Upper lobe of left lung (tissue), 4 donors: ENCODE measurements around the gene LRP1B.

Source experiments
- POLR2A ChIP-seq, 4 donors: fragments of 450-650 bp; IDR thresholded peaks; one replicate each; pipeline ENCODE4 v1.5.1; 2016 to 2017; ENCODE audit warnings: antibody characterized with exemption in 4 of 4, mild to moderate bottlenecking in 2 of 4
- POLR2AphosphoS5 ChIP-seq, 2 donors: sonication (generic); formaldehyde crosslinking; IDR thresholded peaks; one replicate each; pipeline ENCODE4 v1.5.1; 2017; ENCODE audit warnings: antibody characterized with exemption in 2 of 2
- TF ChIP-seq, protein P1 (sequence below), 6 experiments: fragments of 450-650 bp in 4 of 6; fragments of 200-600 bp in 2 of 6; sonication (generic) in 2 of 6; IDR thresholded peaks; one replicate each; pipeline ENCODE4 v1.5.1; 2016 to 2019; ENCODE audit warnings: antibody characterized with exemption in 6 of 6

DNA sequence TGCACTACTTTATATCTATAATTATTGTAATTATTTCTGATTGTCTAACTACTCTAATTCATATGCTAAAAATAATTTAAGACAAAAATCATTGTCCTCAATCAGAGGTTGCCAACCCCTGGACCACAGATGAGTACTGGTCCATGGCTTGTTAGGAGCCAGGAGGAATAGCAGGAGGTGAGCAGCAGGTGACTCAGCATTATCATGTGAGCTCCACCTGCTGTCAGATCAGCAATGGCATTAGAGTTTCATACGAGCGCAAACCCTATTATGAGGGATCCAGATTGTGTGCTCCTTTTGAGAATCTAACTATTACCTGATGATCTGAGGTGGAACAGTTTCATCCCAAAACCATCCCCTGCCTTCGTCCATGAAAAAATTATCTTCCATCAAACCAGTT is 1434.4 kb downstream of the LRP1B start:
- TF ChIP-seq, protein P1, sequence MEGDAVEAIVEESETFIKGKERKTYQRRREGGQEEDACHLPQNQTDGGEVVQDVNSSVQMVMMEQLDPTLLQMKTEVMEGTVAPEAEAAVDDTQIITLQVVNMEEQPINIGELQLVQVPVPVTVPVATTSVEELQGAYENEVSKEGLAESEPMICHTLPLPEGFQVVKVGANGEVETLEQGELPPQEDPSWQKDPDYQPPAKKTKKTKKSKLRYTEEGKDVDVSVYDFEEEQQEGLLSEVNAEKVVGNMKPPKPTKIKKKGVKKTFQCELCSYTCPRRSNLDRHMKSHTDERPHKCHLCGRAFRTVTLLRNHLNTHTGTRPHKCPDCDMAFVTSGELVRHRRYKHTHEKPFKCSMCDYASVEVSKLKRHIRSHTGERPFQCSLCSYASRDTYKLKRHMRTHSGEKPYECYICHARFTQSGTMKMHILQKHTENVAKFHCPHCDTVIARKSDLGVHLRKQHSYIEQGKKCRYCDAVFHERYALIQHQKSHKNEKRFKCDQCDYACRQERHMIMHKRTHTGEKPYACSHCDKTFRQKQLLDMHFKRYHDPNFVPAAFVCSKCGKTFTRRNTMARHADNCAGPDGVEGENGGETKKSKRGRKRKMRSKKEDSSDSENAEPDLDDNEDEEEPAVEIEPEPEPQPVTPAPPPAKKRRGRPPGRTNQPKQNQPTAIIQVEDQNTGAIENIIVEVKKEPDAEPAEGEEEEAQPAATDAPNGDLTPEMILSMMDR (IDR thresholded peaks at IDR 0.05): no peak
- no peak for TF ChIP-seq POLR2A (IDR thresholded peaks at IDR 0.05)
- no peak for TF ChIP-seq POLR2AphosphoS5 (IDR thresholded peaks at IDR 0.05)
